Left renal pelvis (tissue), 4 donors: ENCODE data around the gene SEZ6L. TPM values are rescaled to one million over a fixed set of nuclear protein-coding genes. Genes with fewer than 3 reads are reported as not detected.
A peak's percentile ranks its signal among the peaks of the same experiment; 100 is the strongest.

Experiments
- DNase-seq, 4 donors: peaks; one replicate each; pipeline ENCODE4 v3.0.0-alpha.2; 2013; ENCODE audit warnings: low read depth in 4 of 4, low spot score in 3 of 4
- polyA plus RNA-seq, 4 donors: library from polyadenylated mRNA; unstranded; fragments of 120-200 nt; gene quantifications; one replicate each; pipeline ENCODE4 v1.2.1, GENCODE V29; 2013; ENCODE audit not compliant: insufficient read length in 4 of 4

SEZ6L gene
- polyA plus RNA-seq, 4 donors, result 0.13 to 1.3 (median 0.38) TPM

- no peak for DNase-seq
Measured at GRCh38 chr22:26236991-26237390, 67.7 kb downstream of the SEZ6L start.

GRCh38 chr22:26238596-26238995, 69.3 kb downstream of the SEZ6L start:
- no peak for DNase-seq

GRCh38 chr22:26239581-26239980, 70.3 kb downstream of the SEZ6L start:
- DNase-seq, result no peak

- no peak for DNase-seq
Measured at GRCh38 chr22:26241361-26241760, 72.1 kb downstream of the SEZ6L start.

- no peak for DNase-seq
Measured at GRCh38 chr22:26245001-26245400, 75.7 kb downstream of the SEZ6L start.

GRCh38 chr22:26246552-26246951, 77.3 kb downstream of the SEZ6L start:
- no peak for DNase-seq

GRCh38 chr22:26251869-26252268, 82.6 kb downstream of the SEZ6L start:
- no peak for DNase-seq

GRCh38 chr22:26259510-26259909, 90.2 kb downstream of the SEZ6L start:
- peak in 3 of 4 donors; percentile 2 to 19 (median 8) for DNase-seq

- no peak for DNase-seq
Measured at GRCh38 chr22:26264162-26264561, 94.9 kb downstream of the SEZ6L start.

GRCh38 chr22:26265281-26265680, 96.0 kb downstream of the SEZ6L start:
- DNase-seq, result no peak

GRCh38 chr22:26265909-26266308, 96.6 kb downstream of the SEZ6L start:
- DNase-seq, result no peak

GRCh38 chr22:26267856-26268255, 98.6 kb downstream of the SEZ6L start:
- DNase-seq, result no peak

GRCh38 chr22:26269572-26269971, 100.3 kb downstream of the SEZ6L start:
- DNase-seq, result no peak

GRCh38 chr22:26271427-26271826, 102.2 kb downstream of the SEZ6L start:
- DNase-seq, result no peak

- no peak for DNase-seq
Measured at GRCh38 chr22:26273011-26273675, 103.9 kb downstream of the SEZ6L start.

GRCh38 chr22:26276529-26277160, 107.4 kb downstream of the SEZ6L start:
- DNase-seq, result no peak

- DNase-seq, result no peak
Measured at GRCh38 chr22:26281941-26282340, 112.7 kb downstream of the SEZ6L start.

- no peak for DNase-seq
Measured at GRCh38 chr22:26283330-26283729, 114.1 kb downstream of the SEZ6L start.

GRCh38 chr22:26285632-26286031, 116.4 kb downstream of the SEZ6L start:
- no peak for DNase-seq

- no peak for DNase-seq
Measured at GRCh38 chr22:26286091-26286820, 117.0 kb downstream of the SEZ6L start.

- DNase-seq, result no peak
Measured at GRCh38 chr22:26287382-26288225, 118.3 kb downstream of the SEZ6L start.
